NCI-H146 treated with DMSO at 0.1 percent for 48 hours (cell line): ENCODE data around the gene ZNF428.
"Not testable (repeated sequence)": the region's sequence is repeated elsewhere in the genome, so short reads cannot be mapped to it uniquely, and the experiment has no call there.

Experiments
- DNase-seq: peaks from one replicate; lab custom pipeline; 2025; ENCODE audit not compliant: unreplicated experiment; lab: John Stamatoyannopoulos, UW

ZNF428 gene

DNA sequence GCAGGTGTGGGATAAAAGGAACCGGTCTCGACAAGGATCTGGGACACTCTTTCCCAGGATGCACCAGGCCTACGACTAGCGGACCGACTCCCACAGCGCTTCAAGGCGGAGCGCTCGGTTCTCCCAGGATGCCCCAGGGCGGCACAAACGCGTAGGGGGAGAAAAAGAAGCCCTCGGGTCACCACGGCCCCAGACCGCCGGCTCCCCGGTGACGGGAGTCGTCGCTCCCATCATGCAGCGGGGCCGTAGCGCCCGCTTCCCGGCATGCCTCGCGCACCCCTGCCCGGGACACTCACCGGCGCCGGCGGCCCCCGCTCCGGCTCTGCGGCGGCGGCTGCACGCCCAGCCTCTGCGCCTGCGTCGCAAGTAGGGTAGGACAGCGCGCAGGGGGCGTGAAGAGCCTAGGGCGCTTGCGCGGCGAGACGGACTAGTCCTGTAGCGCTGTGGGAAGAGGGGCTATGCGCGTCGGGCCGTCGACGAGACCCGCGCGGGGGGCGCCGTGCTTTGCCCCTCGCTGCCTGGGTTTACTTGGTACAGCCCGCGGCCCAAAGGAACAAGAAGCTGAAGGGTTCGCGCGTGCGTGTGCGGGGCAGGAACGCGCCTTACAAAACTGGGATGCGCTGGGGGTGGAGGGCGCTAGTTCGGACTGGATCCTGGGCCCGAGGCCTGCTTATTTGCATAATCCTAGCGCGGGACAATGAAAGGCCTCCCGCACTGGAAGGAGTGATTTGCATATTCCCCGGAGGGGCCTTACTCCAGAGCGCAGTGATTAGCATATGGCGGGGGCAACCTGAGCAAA lies at the start of gene ZNF428:
TSS of gene ZNF428 (minus strand) at position 368 of the 799 bp plus-strand sequence. CDS start 5,325 bp downstream, outside the sequence.
- peak; percentile 92 for DNase-seq

- DNase-seq: peak; percentile 99
Observed at GRCh38 chr19:43668406-43669109, 49.1 kb upstream of the ZNF428 start.

DNA sequence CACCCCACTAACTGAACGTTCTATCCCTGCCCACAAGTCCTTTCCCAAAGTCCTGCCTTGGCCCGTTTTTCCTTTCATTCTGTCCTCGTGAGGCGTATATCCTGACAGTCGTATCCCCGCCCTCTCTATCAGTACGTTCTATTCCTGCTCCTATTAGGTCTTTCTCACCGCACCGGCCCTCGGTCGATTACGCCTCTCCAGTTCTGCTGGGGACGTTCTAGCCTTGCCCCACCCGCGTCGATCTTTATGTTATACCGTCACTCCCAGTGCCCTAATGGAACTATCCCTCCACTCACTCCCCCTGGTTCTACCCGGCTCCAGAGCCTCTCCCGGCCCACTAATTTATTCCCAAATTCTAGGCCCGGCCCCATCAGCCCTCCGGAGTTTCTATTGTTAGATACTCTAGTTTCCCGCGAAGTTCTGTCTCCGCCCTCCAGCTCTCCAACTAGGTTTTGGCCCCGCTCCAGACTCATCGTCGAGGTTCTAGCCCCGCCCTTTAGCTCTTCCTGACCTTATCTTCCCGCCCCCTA lies 48.5 kb upstream of the ZNF428 start:
- DNase-seq: no peak

DNA sequence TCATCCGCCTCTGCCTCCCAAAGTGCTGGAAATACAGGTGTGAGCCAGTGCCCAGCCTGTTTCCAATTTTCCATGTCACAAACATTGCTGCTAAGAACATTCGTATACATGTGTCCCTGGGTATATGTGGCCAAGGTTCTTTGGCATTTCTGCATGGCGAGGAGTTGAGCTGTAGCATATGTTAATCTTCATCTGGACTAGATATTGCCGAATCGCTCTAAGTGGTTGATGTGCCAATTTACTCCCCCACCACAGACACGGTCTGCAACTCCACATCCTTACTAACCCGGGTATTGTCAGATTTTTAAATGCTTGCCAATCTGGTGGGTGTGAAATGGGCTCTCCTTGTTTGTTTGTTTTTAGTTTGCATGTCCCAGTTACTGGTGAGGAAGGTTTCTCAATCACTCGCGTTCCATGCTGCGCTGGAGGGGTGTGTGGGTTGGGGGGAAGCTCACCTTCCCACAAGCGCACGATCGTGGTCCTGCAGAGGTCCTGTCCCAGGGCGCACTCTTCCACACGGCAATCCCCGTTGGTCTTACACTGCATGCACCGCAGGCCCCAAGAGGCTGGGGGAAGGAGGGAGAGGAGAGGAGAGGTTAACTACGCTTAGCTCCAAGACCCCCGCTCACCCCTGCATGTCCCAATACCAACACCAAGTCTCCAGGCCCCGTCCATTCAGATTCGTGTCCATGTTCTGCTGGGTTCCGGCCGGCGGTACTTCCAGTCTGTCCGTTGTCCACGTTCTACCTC lies 47.9 kb upstream of the ZNF428 start:
- peak; percentile 49 for DNase-seq

- DNase-seq: no peak
Observed at GRCh38 chr19:43664018-43664417, 44.6 kb upstream of the ZNF428 start.

DNA sequence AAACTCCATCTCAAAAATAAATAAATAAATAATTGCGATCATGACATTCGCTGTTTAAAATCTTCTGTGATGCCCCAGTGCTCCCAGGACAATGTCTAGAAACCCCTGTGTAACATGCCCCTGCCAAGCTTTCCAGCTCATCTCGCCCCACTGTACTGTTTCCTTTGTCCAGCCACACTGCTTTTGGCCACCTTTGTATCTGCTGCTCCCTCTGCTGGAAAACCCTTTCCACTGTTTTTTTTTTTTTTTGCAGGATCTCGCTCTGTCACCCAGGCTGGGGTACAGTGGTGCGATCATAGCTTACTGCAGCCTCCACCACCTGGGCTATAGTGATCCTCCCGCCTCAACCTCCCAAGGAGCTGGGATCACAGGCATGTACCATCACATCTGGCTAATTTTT lies 43.1 kb upstream of the ZNF428 start:
- no peak for DNase-seq

DNA sequence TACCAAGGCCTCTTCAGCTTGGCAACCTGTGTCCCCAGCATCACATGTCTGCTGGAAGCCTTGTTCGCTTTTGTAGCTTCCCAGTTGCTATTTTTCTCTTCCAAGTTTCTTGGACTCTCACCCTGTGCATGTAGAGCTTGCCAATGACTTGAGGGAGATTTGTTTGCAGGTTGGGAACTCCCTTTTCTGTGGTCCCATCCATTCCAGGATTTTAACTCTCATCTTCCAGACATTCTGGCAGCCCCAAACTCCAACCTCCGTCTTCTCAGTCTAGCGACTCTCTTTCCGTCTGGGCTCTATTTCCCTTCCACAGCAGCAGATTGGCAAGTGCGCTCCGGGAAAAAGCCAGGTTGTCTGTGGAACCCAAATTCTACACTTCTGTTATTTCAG lies 41.5 kb upstream of the ZNF428 start:
- DNase-seq: no peak

DNA sequence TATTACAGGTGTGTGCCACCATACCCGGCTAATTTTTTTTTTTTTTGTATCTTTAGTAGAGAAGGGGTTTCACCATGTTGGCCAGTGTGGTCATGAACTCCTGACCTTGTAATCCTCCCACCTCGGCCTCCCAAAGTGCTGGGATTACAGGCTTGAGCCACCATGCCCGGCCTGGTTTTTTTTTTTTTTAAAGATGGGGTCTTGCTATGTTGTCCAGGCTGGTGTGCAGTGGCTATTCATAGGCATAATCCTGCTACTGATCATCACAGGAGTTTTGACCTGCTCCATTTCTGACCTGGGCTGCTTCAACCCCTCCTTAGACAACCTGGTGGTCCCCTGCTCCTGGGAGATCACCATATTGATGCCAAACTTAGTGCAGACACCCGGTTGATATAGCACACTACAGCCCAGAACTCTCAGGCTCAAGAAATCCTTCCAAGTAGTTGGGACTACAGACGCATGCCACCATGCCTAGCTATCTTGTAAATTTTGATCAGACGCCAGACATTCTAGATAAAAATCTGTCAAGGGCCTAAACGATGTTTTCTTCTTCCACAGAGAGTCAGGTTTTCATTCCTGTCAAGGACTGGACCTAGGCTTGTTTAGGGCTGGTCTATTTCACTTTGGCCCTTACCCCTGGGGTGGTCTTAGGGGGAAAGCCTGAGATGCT lies 41.0 kb upstream of the ZNF428 start:
- DNase-seq: no peak

- no peak for DNase-seq
Observed at GRCh38 chr19:43658494-43658893, 39.1 kb upstream of the ZNF428 start.

DNA sequence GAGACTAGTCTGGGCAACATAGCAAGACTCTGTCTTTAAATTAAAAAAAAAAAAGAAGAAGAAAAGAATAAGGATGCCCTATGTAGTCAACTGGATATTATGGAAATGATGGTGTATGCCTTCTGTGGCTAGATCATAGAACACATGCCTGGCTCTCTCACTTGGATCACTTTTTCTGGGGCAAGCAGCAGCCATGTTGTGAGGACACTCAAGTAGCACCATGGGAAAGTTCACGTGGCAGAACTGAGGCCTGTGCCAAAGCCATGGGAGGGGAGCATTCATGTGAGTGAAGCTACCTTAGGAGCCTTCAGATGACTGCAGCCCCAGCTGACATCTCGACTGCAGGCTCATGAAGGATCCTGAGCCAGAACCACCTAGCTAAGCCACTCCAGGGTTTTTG lies 38.6 kb upstream of the ZNF428 start:
- DNase-seq: no peak

- DNase-seq: no peak
Observed at GRCh38 chr19:43656436-43656835, 37.0 kb upstream of the ZNF428 start.

- DNase-seq: no peak
Observed at GRCh38 chr19:43652546-43652874, 33.1 kb upstream of the ZNF428 start.

- DNase-seq: peak; percentile 42
Observed at GRCh38 chr19:43651758-43652545, 32.5 kb upstream of the ZNF428 start.

DNA sequence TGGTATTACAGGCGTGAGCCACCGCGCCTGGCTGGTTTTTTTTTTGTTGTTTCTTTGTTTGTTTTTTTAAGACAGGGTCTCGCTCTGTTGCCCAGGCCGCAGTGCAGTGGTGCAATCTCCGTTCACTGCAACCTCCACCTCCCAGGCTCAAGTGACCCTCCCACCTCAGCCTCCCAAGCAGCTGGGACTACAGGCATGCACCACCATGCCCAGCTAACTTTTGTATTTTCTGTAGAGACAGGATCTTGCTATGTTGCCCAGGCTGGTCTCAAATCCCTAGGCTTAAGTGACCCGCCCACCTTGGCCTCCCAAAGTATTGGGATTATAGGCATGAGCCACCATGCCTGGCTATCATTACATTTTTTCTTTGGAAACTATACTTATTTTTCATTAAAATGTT lies 30.8 kb upstream of the ZNF428 start:
- DNase-seq: not testable (repeated sequence)

DNA sequence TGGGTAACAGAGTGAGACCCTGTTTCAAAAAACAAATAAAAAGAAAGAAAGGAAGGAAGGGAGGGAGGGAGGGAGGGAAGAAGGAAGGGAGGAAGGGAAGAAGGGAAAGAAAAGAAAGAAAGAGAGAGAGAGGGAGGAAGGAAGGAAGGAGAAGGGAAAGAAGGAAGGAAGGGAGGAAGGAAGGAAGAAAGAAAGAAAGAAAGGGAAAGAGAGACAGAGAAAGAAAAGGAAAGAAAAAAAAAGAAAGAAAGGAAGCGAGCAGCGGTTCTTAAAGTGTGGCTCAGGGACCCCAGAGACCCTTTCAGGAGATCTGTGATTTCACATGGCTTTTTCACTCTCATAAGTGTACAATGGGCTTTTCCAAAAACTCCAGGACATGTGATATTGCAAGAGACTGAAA lies 30.1 kb upstream of the ZNF428 start:
- no peak for DNase-seq

DNA sequence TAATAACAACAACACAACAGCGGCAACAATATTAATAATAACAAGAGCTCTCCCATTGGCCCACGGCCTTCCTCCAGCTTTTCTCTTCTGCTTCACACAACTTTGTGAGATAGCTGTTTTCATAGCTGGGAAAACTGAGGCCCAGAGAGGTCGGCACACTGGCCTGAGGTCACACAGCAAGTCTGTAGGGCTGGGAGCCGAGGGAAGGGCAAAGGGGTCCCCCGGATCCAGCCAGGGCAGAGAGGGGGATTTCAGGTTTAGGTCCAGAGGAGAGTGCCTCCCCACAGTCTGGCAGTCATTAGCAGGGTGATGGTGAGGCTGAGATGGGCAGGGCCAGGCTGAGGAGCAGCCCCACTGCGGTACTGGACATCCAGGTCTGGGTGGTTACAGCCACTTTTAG lies 29.2 kb upstream of the ZNF428 start:
- no peak for DNase-seq

DNA sequence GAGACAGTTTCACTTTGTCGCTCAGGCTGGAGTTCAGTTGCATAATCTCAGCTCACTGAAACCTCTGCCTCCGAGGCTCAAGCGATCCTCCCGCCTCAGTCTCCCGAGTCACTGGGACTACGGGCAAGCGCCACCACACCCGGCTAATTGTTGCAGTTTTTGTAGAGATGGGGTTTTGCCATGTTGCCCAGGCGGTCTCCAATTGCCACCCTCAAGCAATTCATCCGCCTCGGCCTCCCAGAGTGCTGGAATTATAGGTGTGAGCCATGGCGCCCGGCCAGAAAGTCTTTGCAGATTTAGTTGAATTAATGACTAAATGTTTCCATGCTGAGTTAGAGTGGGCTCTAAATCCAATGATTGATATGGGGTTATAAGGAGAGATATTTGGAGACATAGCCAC lies 24.8 kb upstream of the ZNF428 start:
- DNase-seq: no peak

DNA sequence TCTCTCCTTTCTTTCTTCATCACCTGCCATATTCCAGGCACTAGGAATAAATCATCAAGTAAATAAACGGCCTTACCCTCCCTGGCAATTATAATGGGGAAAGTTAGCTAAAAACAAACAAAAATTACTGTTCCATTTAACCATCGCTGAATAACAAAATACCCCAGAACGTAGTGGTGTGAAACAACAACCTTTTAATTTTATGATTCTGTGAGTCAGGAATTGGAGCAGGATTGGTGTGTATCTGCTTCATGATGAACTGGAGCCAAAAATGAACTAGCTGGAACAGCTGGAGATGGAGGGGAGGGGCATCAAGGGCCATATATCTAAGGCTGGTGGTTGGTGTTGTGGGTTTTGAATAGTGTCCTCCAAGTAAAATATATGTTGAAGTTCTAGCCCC lies 23.9 kb upstream of the ZNF428 start:
- no peak for DNase-seq

DNA sequence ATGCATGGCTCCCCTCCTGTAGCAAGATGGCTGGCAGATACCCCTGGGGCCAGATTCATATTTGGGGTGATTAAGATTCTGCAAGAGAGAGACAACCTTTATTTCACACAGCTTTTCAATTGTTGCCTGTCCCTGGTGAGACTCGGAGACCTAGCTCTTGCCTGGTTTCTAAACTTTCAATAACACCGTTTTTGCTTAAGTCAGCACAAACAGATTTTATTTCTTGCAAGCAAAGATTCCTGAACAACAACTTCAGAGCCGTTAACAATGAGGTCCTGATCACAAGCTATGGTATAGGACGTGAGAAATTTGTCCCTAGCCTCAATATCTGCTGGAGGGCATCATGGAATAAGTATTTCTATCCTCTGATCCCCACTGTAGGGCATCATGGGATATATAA lies 23.1 kb upstream of the ZNF428 start:
- no peak for DNase-seq

- DNase-seq: no peak
Observed at GRCh38 chr19:43641333-43641732, 21.9 kb upstream of the ZNF428 start.

DNA sequence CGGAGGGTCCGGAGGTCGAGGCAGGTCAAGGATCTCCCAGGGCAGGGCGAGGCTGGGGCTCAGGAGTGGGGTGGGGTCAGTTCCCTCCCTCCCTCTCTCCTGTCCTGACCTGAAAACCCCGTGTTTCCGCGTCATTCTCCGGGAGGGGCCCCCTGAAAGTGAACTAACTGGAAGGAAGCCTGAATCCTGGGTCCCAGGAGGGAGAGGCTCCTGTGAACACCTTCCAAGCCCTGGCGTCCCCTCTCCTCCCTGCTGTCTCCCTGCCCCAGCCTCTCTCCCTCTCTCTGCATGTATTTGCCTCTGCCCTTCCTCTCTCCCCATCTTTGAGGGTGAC lies 21.0 kb upstream of the ZNF428 start:
- DNase-seq: no peak
